Omental fat pad (tissue), 4 donors: ENCODE data around the gene ADGRL3. TPM values are rescaled to one million over a fixed set of nuclear protein-coding genes. Genes with fewer than 3 reads are reported as not detected.
"Not testable (repeated sequence)": the region's sequence is repeated elsewhere in the genome, so short reads cannot be mapped to it uniquely, and the experiment has no call there.

Source experiments
- ATAC-seq: fragments of 150-250 bp; one replicate; pipeline ENCODE4 v1.9.1; 2016; ENCODE audit warnings: mild to moderate bottlenecking, moderate library complexity; ENCODE audit not compliant: low FRiP score
- DNase-seq: peaks from one replicate; pipeline ENCODE4 v3.0.0-alpha.2; 2019; ENCODE audit warnings: low spot score
- total RNA-seq, 4 donors: library from RNA; depleted of rRNA; stranded (reverse); fragments of >200 nt; gene quantifications; one replicate each; pipeline ENCODE4 v1.1.0, GENCODE V29; 2016
- TF ChIP-seq, protein P1 (sequence below), 3 donors: fragments of 450-650 bp; IDR thresholded peaks; one replicate each; pipeline ENCODE4 v1.5.1; 2016 to 2017; ENCODE audit warnings: antibody characterized with exemption in 3 of 3, mild to moderate bottlenecking in 3 of 3, moderate library complexity in 2 of 3

ADGRL3 gene
- total RNA-seq, 4 donors from 2014 or later = 2.5 to 16.4 (median 4.6) TPM

DNA sequence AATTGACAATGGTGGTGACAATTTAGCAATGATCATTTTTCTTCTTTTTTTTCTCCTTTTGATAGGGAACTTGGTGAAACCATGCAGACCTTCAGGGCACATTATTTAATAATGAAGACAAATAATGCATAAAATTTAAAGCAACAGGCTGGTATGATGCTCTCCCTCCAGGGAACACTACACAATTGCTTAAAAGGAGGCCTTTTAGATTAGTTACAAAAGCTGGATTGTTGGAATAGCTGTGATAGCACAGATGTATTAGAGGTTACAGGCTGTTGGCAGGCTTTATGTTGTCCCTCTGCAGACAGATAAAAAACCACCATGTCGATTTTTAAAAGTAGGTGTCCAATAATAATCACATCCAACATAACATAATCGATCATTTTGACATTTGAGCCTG is 307.0 kb downstream of the ADGRL3 start:
- DNase-seq (no peak), ATAC-seq (no peak)
- TF ChIP-seq, protein P1, sequence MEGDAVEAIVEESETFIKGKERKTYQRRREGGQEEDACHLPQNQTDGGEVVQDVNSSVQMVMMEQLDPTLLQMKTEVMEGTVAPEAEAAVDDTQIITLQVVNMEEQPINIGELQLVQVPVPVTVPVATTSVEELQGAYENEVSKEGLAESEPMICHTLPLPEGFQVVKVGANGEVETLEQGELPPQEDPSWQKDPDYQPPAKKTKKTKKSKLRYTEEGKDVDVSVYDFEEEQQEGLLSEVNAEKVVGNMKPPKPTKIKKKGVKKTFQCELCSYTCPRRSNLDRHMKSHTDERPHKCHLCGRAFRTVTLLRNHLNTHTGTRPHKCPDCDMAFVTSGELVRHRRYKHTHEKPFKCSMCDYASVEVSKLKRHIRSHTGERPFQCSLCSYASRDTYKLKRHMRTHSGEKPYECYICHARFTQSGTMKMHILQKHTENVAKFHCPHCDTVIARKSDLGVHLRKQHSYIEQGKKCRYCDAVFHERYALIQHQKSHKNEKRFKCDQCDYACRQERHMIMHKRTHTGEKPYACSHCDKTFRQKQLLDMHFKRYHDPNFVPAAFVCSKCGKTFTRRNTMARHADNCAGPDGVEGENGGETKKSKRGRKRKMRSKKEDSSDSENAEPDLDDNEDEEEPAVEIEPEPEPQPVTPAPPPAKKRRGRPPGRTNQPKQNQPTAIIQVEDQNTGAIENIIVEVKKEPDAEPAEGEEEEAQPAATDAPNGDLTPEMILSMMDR (IDR thresholded peaks at IDR 0.05) = no peak

DNA sequence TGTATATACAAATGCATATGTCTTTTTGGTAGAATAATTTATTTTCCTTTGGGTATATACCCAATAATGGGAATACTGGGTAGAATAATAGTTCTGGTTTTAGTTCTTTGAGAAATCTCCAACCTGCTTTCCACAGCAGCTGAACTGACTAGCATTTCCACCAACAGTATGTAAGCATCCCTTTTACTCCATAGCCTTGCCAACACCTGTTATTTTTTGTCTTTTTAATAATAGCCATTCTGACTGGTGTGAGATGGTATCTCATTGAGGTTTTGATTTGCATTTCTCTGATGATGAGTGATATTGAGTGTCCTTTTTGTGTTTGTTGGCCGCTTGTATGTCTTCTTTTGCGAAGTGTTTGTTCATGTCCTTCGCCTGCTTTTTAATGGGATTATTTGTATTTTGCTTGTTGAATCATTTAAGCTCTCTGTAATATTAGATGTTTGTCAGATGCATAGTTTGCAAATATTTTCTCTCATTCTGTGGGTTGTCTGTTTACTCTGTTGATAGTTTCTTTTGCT is 309.7 kb downstream of the ADGRL3 start:
- ATAC-seq, DNase-seq: not testable (repeated sequence)

DNA sequence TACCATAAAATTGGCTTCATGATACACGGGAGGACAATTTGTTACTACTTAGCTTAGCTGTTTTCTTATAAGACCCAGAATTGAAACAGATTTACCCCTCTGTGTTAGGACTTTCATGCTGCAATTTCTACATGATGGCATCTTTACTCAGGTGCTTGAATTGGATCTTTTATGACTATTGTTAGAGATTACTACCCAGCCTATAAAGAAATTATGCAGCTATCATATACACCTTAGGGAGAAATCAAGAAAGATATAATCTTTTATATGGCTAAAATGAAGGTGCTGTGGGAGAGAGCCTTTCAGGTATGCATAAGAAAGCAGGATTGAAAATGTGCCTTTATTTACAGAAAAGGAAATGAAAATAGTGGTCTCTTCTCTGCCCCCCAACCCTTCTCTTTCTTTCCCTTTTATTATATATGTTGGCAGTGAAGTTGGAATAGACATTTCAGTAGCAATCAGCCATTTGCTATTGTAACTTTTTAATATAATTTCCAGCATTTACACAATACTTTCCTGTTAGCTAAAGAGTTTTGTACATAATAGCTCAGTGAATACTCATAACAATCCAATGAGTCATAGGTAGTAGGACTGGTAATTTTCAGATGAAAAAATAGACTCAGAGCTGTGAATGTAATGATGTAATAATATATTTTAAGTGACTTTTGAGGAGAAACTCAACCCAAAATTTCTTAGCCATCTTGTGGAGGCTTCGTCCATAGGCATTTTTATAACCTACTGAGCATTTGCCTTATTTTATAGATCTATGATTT is 311.8 kb downstream of the ADGRL3 start:
- ATAC-seq (peak; percentile 57), DNase-seq (no peak)
- TF ChIP-seq, protein P1 (IDR thresholded peaks at IDR 0.05) = no peak

DNA sequence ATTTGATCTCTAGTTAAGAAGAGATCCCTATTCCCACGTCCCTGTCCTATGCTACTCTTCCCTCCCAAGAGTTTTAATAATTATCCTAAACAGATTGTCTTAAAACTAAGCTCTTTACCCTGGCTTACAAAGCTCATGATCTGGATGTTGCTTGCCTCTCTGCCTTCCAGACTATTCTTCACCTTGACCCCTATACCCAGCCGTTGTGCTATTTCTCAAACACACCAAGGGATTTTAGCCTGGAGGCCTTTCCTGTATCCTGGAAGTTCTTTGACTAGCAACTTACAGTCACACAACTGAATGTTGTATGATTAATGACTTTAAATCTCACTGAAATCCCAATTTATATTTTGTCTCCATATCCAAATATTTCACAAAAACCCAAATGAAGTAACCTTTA is 314.9 kb downstream of the ADGRL3 start:
- DNase-seq = no peak
- TF ChIP-seq, protein P1 (IDR thresholded peaks at IDR 0.05) = no peak
- no peak for ATAC-seq

DNA sequence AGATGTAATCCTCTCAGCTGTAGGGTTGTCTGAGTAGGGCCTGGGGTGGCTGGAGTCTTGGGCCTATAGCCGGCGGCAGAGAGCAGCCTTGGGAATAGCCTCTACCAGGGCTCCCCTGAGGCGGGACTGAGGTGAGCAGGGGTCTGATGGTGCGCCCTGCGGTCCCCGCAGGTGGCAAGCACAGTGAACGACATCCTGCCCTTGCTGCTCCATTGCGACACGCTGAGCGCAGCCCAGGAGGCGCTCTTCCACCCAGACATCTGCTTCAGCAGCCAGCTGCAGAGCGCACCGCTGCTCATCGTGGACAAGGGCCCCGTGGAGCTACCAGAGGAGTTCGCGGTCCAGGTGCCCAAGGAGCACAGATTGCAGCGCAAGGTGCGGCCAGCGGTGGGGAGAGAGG is 317.0 kb downstream of the ADGRL3 start:
- TF ChIP-seq, protein P1 (IDR thresholded peaks at IDR 0.05) = no peak
- ATAC-seq (no peak), DNase-seq (no peak)

DNA sequence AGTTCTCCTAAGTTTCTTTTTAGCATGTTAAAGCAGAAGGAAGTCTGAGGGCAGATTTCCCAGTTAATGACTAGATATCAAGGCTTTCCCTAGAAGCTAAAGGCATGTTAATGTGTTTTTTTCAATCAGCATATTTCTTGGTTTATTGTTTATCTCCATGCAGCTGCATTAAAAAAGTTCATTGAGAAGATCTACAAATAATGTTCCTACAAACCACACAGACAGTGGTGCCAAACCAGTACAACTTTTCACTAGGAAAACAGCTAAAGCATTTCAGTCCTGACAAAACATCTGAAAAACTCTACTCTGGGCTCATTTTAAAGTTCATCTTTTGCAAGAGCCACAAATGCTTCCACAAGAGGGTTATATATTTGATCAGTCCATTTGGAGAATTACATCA is 320.0 kb downstream of the ADGRL3 start:
- DNase-seq (no peak), ATAC-seq (no peak)
- TF ChIP-seq, protein P1 (IDR thresholded peaks at IDR 0.05) = no peak

DNA sequence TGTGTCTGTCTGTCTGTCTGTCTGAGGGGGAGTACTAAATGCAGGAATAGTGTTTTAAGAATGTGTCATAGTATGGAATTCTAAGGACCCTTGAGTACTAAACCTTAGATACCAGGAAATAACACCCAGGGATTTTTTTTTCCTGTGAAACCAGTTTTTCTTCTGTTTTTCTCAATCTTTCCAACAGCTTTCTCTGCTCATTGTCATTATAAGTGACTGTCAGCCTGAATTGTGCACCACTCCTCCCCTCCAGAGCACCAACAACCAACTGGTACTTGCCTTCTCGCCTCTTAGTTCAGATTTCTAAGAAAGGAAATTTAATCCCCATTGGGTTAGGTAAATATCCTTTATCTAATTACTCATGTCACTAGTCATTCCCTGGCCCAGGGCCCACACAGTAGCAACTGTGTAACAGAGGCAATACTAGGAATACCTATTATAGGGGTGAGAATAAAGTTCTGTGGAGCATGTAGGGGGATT is 320.6 kb downstream of the ADGRL3 start:
- DNase-seq (no peak), ATAC-seq (no peak)
- TF ChIP-seq, protein P1 (IDR thresholded peaks at IDR 0.05) = no peak
